Skeletal muscle satellite cell (primary cell): ENCODE data around the gene TFPI2. TPM values are rescaled to one million over a fixed set of nuclear protein-coding genes. Genes with fewer than 3 reads are reported as not detected.

ENCODE experiments used
- H3K27me3 ChIP-seq: 2 replicates; pipeline ENCODE4 v1.7.0; 2013; ENCODE audit warnings: low read length; ENCODE audit not compliant: control insufficient read depth, insufficient read depth
- H3K36me3 ChIP-seq: 2 replicates; pipeline ENCODE4 v1.7.0; 2013; ENCODE audit warnings: mild to moderate bottlenecking, control low read depth, low read length; ENCODE audit not compliant: insufficient read depth
- H3K4me1 ChIP-seq: 2 replicates; pipeline ENCODE4 v1.7.0; 2013; ENCODE audit warnings: low read length; ENCODE audit not compliant: control insufficient read depth, insufficient read depth
- H3K4me2 ChIP-seq: 2 replicates; pipeline ENCODE4 v1.7.0; 2013; ENCODE audit warnings: mild to moderate bottlenecking, low read length
- H3K4me3 ChIP-seq: 2 replicates; pipeline ENCODE4 v1.7.0; 2013; ENCODE audit warnings: low read length
- H3K9ac ChIP-seq: 2 replicates; pipeline ENCODE4 v1.7.0; 2013; ENCODE audit warnings: mild to moderate bottlenecking, low read depth, low read length, moderate library complexity
- H3K9me3 ChIP-seq: replicated peaks from 2 replicates; pipeline ENCODE4 v1.7.0; 2013; ENCODE audit warnings: mild to moderate bottlenecking, control low read depth, low read length
- total RNA-seq: library from RNA; depleted of rRNA; stranded (reverse); fragments of >200 nt; gene quantifications from 2 replicates; pipeline ENCODE4 v1.2.3, GENCODE V29; 2012; rRNA removed

The TFPI2 gene, protein sequence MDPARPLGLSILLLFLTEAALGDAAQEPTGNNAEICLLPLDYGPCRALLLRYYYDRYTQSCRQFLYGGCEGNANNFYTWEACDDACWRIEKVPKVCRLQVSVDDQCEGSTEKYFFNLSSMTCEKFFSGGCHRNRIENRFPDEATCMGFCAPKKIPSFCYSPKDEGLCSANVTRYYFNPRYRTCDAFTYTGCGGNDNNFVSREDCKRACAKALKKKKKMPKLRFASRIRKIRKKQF
- total RNA-seq, result 246 and 739 TPM in 2 replicates

DNA sequence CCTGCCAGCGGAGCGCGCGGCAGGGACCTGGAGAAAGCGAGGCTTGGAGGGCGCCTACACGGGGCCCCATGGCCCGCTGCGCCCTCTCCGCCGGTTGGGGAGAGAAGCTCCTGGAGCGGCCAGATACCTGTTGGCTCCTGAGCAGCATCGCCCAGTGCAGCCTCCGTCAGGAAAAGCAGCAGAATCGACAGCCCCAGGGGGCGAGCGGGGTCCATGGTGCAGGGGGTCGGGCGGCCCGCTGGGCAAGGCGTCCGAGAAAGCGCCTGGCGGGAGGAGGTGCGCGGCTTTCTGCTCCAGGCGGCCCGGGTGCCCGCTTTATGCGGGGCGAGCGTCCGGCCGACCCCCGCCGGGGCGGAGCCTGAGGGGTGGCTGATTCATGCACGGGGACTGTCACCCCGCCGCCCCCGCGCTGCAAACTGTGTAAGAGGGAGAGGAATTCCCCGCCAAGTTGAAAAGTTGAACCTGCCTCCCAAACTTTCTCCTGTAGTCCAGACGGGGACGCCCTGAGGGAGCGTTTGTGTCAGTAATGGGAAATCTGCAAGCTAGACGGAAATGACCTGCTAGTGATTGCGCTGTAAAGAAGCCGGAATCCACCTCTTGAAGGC, at the start of gene TFPI2:
Gene TFPI2 (minus strand): TSS at position 290 of the 605 bp plus-strand sequence. CDS start 75 bp downstream, at position 215.
- Histone ChIP-seq H3K4me2 (peak within 1 kb of the TSS; percentile 91), H3K9ac (peak within 1 kb of the TSS; percentile 81), H3K4me3 (peak within 1 kb of the TSS; percentile 84), H3K36me3 (no peaks in the 10 kb centered on the region), H3K9me3 (no peaks in the 10 kb centered on the region), H3K27me3 (no peaks in the 10 kb centered on the region), H3K4me1 (peaks cover 15% of the 10 kb centered on the region)

DNA sequence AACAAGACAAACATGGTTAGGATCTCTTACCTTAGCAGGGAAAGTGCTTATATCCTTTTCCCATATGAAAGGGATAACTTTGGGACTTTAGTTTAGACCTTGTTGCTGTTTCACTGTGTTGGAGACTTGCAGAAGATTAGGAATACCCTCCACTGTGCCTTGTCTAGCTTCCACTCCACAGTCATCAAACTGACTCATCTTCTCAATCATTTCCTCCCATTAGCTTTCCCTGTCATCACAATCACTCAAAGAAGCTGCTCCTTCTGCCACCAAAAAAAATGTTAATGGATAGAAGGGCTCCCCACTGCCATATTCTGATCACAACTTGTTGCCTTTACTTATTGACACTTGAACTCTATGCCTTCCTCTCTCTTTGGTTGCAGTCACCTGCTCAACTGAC, 47.7 kb upstream of the TFPI2 start:
- Histone ChIP-seq H3K4me3 (no peak overlapping the region), H3K9me3 (no peaks in the 10 kb centered on the region)

DNA sequence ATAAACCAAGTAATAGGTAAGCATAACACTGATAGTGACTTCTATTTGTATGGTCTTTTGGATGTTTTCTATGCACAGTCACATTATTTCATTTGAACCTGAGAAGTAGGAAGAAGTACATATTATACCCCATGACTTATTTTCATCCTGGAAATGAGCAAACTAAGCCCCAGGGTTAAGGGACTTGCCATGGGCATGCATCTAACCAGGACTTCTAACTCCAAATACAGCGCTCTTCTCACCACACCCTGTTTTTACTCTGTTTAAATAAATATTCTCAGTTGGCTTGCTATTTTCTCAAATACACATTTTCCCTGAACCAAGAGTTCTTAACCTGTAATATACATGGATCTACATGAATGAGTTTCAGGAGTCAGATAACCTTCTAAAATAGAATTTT, 47.3 kb upstream of the TFPI2 start:
- H3K9ac ChIP-seq, result no peak overlapping the region
- no peak overlapping the region for H3K4me2 ChIP-seq
- peaks cover 5% of the 10 kb centered on the region for H3K4me1 ChIP-seq
- H3K4me3 ChIP-seq, result no peak overlapping the region
- no peaks in the 10 kb centered on the region for H3K36me3 ChIP-seq
- H3K9me3 ChIP-seq, result no peaks in the 10 kb centered on the region
- no peaks in the 10 kb centered on the region for H3K27me3 ChIP-seq

More for the DNA sequence above, 47.7 kb upstream of the TFPI2 start:
- Histone ChIP-seq H3K4me1 (peaks cover 5% of the 10 kb centered on the region), H3K27me3 (no peaks in the 10 kb centered on the region), H3K4me2 (no peak overlapping the region), H3K9ac (no peak overlapping the region), H3K36me3 (no peaks in the 10 kb centered on the region)

DNA sequence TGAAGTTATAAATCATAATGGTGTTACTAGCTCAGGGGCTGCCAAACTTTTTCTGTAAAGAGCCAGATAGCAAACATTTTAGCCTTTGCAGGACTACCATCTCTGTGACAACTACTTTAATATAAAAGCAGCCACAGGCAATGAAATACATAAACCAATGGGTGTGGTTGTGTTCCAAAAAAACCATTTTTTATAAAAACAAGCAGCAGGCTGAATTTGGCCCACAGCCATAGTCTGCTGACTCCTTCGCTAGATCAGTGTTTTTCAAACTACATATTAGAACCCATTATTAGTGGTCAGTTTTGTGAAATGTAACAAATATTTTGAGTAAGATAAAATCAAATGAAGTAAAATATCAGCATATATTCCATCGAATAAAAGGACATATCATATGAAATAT, 44.5 kb upstream of the TFPI2 start:
- Histone ChIP-seq H3K4me2 (no peak overlapping the region), H3K9me3 (no peaks in the 10 kb centered on the region), H3K9ac (no peak overlapping the region), H3K27me3 (no peaks in the 10 kb centered on the region), H3K4me3 (no peak overlapping the region), H3K36me3 (no peaks in the 10 kb centered on the region), H3K4me1 (peaks cover 5% of the 10 kb centered on the region)

DNA sequence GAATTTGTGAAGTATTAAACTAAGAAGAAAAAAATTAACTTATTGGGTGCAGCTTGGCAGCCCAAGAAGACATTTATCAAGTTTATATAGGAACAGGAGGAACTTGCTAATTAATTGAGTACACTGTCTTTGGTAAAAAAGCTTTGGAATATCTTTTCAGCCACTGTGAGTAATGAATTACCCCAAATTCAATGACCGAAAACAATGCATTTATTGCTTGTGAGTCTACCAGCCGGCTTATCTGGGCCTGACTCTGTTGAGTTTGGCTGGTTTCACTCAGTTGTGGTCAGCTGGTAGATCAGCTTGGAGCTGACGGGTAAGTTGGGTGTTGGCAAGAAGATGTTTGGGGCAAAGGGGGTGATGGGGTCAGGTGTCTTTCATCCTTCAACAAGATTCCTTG, 42.6 kb upstream of the TFPI2 start:
- no peak overlapping the region for H3K4me3 ChIP-seq
- no peak overlapping the region for H3K9ac ChIP-seq
- no peak overlapping the region for H3K4me2 ChIP-seq
- peaks cover 4% of the 10 kb centered on the region for H3K4me1 ChIP-seq
- H3K27me3 ChIP-seq, result no peaks in the 10 kb centered on the region
- no peaks in the 10 kb centered on the region for H3K9me3 ChIP-seq
- H3K36me3 ChIP-seq, result no peaks in the 10 kb centered on the region

DNA sequence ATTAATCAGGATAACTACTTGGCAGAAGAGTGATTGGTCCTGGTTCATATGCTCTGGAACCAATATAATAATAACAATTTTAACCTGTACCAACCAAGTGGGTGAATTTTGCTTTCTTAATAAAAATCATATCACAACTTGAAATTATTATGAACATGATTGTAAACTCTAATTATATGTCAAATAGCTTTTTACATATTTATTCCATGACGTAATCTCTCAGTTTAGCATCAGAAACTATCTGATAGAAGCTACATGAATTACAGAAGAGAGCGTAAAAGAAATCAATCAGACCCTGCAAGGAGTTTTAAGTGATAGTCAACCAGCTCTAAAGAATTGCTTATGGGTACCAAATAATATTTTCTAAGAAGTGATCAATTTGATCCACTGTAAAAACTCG, 41.1 kb upstream of the TFPI2 start:
- Histone ChIP-seq H3K4me1 (no peaks in the 10 kb centered on the region), H3K9ac (no peak overlapping the region), H3K27me3 (no peaks in the 10 kb centered on the region), H3K4me2 (no peak overlapping the region), H3K4me3 (no peak overlapping the region), H3K36me3 (peaks cover 12% of the 10 kb centered on the region), H3K9me3 (no peaks in the 10 kb centered on the region)

DNA sequence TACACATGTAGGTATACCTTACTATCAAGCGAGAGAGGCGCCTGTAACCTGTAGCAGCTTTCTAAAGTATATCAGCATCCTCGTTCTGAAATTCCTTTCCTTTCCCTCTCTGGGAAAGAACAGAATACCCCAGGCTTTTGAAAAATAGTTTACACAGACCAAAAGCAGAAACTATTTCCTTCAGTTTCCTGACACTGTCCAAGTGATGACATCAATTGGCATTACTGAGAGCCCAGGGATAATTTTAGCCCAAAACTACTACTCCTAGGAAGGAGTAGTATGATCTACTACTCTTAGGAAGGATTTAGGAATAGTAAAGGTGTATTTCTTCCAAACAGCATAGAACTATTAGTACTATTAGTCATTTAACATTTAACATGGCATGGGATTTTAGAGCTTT, 37.0 kb upstream of the TFPI2 start:
- H3K4me1 ChIP-seq, result peaks cover 7% of the 10 kb centered on the region
- peaks cover 25% of the 10 kb centered on the region for H3K36me3 ChIP-seq
- H3K9me3 ChIP-seq, result no peaks in the 10 kb centered on the region
- no peak overlapping the region for H3K9ac ChIP-seq
- no peaks in the 10 kb centered on the region for H3K27me3 ChIP-seq
- no peak overlapping the region for H3K4me2 ChIP-seq
- H3K4me3 ChIP-seq, result no peak overlapping the region

DNA sequence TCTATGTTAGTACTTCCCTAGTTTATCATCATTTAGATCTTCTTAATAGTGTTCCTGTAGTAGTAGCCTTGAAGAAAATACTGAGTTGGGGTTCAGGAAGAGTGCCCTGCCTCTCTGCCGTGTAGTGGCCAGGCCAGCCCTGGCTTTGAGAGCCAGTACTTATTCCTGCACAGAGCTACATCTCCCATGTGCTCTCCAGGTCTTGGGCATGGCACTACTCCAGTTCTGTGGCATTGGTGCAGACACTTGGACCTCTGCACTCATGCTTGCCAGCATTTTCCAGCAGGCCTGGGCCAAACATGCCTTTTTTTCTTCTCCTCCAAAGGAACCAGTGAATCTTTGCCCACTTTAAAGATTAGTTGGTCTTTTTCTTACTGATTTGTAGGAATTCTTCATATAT, 36.2 kb upstream of the TFPI2 start:
- no peak overlapping the region for H3K4me2 ChIP-seq
- H3K4me1 ChIP-seq, result peaks cover 7% of the 10 kb centered on the region
- no peaks in the 10 kb centered on the region for H3K9me3 ChIP-seq
- no peaks in the 10 kb centered on the region for H3K27me3 ChIP-seq
- no peak overlapping the region for H3K4me3 ChIP-seq
- H3K9ac ChIP-seq, result no peak overlapping the region
- peaks cover 25% of the 10 kb centered on the region for H3K36me3 ChIP-seq

DNA sequence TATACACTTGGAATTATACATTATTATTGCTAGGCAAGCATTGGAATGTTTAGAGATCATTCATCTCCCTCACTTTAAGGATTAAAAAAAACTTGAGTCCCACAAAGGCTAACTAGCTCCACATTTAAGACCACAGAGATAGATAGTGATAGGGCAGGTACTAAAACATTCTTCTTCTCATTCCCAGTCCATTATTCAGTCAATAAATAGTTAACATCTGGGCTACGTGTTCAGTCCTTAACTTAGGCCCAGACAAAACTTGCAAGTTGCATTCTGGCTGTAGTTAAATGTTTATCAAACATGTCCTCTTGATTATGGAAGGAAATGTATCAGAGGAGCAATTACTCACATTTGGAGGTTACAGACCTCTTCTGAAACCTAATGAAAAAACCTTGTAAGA, 33.4 kb upstream of the TFPI2 start:
- H3K4me1 ChIP-seq, result peaks cover 21% of the 10 kb centered on the region
- H3K4me2 ChIP-seq, result peak overlapping the region; percentile 83
- H3K9ac ChIP-seq, result peak overlapping the region; percentile 92
- no peaks in the 10 kb centered on the region for H3K9me3 ChIP-seq
- H3K27me3 ChIP-seq, result no peaks in the 10 kb centered on the region
- H3K36me3 ChIP-seq, result peaks cover 25% of the 10 kb centered on the region
- H3K4me3 ChIP-seq, result peak overlapping the region; percentile 80

DNA sequence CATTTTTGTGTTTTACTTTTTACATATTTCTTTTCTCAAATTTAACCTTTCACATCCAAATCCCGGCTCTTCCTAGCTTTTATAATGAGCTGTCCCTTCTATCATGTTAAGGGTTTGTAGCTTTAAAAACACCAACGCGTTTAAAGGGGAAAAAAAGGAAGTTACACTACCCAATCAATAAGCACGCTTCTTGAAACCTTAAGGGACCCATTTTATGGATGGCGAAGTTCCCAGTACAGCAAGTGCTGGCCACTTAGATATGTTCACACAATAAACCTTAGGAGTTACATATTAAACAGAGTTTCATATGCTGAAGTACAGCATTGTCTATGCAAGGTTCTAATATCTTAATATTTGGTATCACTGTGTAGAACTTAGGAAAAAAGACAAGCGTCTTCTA, 32.7 kb upstream of the TFPI2 start:
- H3K4me3 ChIP-seq, result peak overlapping the region; percentile 80
- peaks cover 25% of the 10 kb centered on the region for H3K36me3 ChIP-seq
- H3K9ac ChIP-seq, result peak overlapping the region; percentile 92
- peak overlapping the region; percentile 83 for H3K4me2 ChIP-seq
- no peaks in the 10 kb centered on the region for H3K27me3 ChIP-seq
- peaks cover 21% of the 10 kb centered on the region for H3K4me1 ChIP-seq
- no peaks in the 10 kb centered on the region for H3K9me3 ChIP-seq

DNA sequence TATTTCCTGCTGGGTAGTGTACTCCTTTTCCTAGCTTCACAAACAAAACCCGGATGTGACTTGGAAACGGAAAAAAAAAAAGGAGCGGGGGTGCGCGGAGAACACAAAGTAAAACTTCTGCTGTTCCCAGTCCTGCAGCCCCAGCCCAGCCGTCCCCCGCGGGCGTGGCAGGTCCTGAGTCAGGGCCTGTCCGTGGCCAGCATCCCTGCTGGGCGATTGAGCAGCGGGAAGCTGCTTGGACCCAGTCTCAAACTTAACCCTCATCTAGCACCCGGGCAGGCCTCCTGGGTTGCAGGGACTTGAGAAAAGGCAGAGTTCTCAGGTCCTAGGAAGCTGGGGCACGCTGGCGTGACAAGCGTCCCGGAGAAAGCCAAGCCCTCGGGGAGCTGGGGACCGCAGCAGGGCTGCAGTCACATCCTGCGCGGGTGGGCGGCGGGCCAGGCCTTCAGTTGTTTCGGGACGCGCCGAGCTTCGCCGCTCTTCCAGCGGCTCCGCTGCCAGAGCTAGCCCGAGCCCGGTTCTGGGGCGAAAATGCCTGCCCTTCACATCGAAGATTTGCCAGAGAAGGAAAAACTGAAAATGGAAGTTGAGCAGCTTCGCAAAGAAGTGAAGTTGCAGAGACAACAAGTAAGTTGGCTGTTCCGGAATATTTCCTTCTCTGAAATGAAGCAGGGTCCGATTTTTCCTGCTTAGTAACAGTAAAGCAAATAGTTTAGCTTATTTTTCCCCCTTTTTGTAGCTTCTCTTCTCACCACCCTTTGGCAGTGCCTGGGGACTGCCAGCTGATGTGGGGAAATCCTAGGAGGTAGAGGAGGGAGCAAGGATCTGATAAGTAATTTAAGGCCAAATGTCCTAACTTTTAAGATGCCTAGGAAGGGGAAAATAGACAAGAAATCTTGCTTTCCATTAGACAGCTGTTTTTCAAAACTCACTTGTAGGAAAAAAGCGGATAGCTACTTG, 31.3 kb upstream of the TFPI2 start, which contains the start of gene GNG11:
Gene GNG11 (plus strand): TSS at position 129 of the 960 bp plus-strand sequence. CDS start 403 bp downstream, at position 532.
- Histone ChIP-seq H3K9me3 (no peaks in the 10 kb centered on the region), H3K27me3 (no peaks in the 10 kb centered on the region), H3K4me3 (peak within 1 kb of the TSS; percentile 80), H3K36me3 (peaks cover 15% of the 10 kb centered on the region), H3K4me1 (peaks cover 21% of the 10 kb centered on the region), H3K4me2 (peak within 1 kb of the TSS; percentile 83), H3K9ac (peak within 1 kb of the TSS; percentile 92)
